K562 (cell line): ENCODE results near the gene DVL2. TPM values are rescaled to one million over a fixed set of nuclear protein-coding genes. Genes with fewer than 3 reads are reported as not detected.

Experiments
- ATAC-seq: fragments of 200-7000 bp; cut with Tn5 transposase; 3 replicates; pipeline ENCODE4 v1.9.1; 2020; ENCODE audit warnings: moderate library complexity
- BruUV-seq: library from RNA; stranded (reverse); fragments of 400-500 nt; replicated peaks from 2 replicates; lab custom pipeline; 2021; lab: Mats Ljungman, UMichigan
- CTCF ChIA-PET: fragments of 300-600 bp; formaldehyde crosslinking; extraction: SDS; loops from one replicate; lab custom pipeline; 2021; ENCODE audit warnings: low intra/inter-chr PET ratio; lab: Yijun Ruan, JAX
- POLR2A ChIA-PET: fragments of 300-600, 350-650 bp; sonication (Branson Sonifier 250); formaldehyde crosslinking; extraction: SDS; loops from one replicate; lab custom pipeline; 2021; ENCODE audit warnings: antibody characterized with exemption, inconsistent platforms; lab: Yijun Ruan, JAX
- DNase-seq, 4 experiments: peaks; one replicate each; pipeline versions ENCODE4 v3.0.0 to v3.0.0-alpha.2; 2011 to 2018; ENCODE audit warnings: low spot score in 3 of 4, mixed read lengths in 3 of 4; ENCODE audit errors: extremely low read depth in 1 of 4
- FAIRE-seq: peaks from 2 replicates; lab custom pipeline; 2011; peaks lifted over from hg19 to GRCh38; lab: Jason Lieb, UNC
- H2AFZ ChIP-seq: 2 replicates; pipeline ENCODE4 v1.6.0; 2011; ENCODE audit warnings: low read depth, low read length, control low read depth, inconsistent platforms
- H3K27ac ChIP-seq: fragments of 200-600 bp; 3 replicates; pipeline ENCODE4 v1.8.0; 2011; ENCODE audit warnings: low read depth, mild to moderate bottlenecking, control low read depth, inconsistent platforms, low read length, moderate library complexity, mixed read lengths; ENCODE audit errors: extremely low read depth
- H3K27me3 ChIP-seq, 2 experiments: fragments of 300-600 bp in 1 of 2; 2 replicates in 1 of 2; 3 replicates in 1 of 2; pipeline versions ENCODE4 v1.6.0 to v1.8.0; 2011; ENCODE audit warnings: inconsistent platforms in 2 of 2, low read length in 2 of 2, mild to moderate bottlenecking in 1 of 2, mixed read lengths in 1 of 2, moderate library complexity in 1 of 2; ENCODE audit not compliant: control insufficient read depth in 2 of 2, insufficient read depth in 2 of 2
- H3K36me3 ChIP-seq: fragments of 300-600 bp; 3 replicates; pipeline ENCODE4 v1.8.0; 2011; ENCODE audit warnings: mild to moderate bottlenecking, low read length, inconsistent platforms; ENCODE audit not compliant: control insufficient read depth, insufficient read depth
- H3K4me1 ChIP-seq, 2 experiments: fragments of 200-600 bp in 1 of 2; replicated peaks in 1 of 2; 2 replicates in 1 of 2; 3 replicates in 1 of 2; pipeline versions ENCODE4 v1.5.1 to v1.8.0; 2011; ENCODE audit warnings: inconsistent platforms in 2 of 2, low read length in 2 of 2, mild to moderate bottlenecking in 1 of 2, mixed read lengths in 1 of 2, moderate library complexity in 1 of 2; ENCODE audit not compliant: control insufficient read depth in 2 of 2, insufficient read depth in 2 of 2
- H3K4me2 ChIP-seq: 2 replicates; pipeline ENCODE4 v1.6.1; 2011; ENCODE audit warnings: low read length, control low read depth, inconsistent platforms, mixed read lengths; ENCODE audit not compliant: insufficient read depth
- H3K4me3 ChIP-seq: fragments of 200-600 bp; sonication (generic), shearing (Covaris generic); 2 replicates; pipeline ENCODE4 v1.5.1; 2016; ENCODE audit warnings: control low read depth, inconsistent platforms
- H3K79me2 ChIP-seq: fragments of 200-600 bp; 3 replicates; pipeline ENCODE4 v1.8.0; 2011; ENCODE audit warnings: low read length, inconsistent platforms; ENCODE audit not compliant: control insufficient read depth, insufficient read depth
- H3K9ac ChIP-seq, 2 experiments: 2 replicates each; pipeline versions ENCODE4 v1.6.0 to v1.6.1; 2011; ENCODE audit warnings: low read depth in 2 of 2, low read length in 2 of 2, control low read depth in 1 of 2, inconsistent platforms in 1 of 2, mild to moderate bottlenecking in 1 of 2, mixed read lengths in 1 of 2; ENCODE audit not compliant: insufficient read depth in 1 of 2
- H3K9me1 ChIP-seq: one replicate; pipeline ENCODE4 v1.6.0; 2011; ENCODE audit warnings: inconsistent platforms, mild to moderate bottlenecking, low read length, moderate library complexity; ENCODE audit not compliant: control insufficient read depth, insufficient read depth
- H3K9me3 ChIP-seq: replicated peaks from 2 replicates; pipeline ENCODE4 v1.5.1; 2011; ENCODE audit warnings: low read depth, low read length, inconsistent platforms; ENCODE audit not compliant: control insufficient read depth, insufficient read depth
- H4K20me1 ChIP-seq: replicated peaks from 2 replicates; pipeline ENCODE4 v1.6.1; 2011; ENCODE audit warnings: low read length, inconsistent platforms, mixed read lengths; ENCODE audit not compliant: control insufficient read depth, insufficient read depth
- ATF1 ChIP-seq, 2 experiments: fragments of 450-650 bp in 1 of 2; IDR thresholded peaks; 2 replicates each; pipeline ENCODE4 v1.6.1; 2016; ENCODE audit warnings: missing compliant biosample characterization in 1 of 2, missing genetic modification characterization in 1 of 2
- MCM5 ChIP-seq: fragments of 450-650 bp; IDR thresholded peaks from 2 replicates; pipeline ENCODE4 v1.6.1; 2016; ENCODE audit warnings: low read depth
- NCOA1 ChIP-seq: fragments of 450-650 bp; IDR thresholded peaks from 2 replicates; pipeline ENCODE4 v1.6.1; 2016; ENCODE audit warnings: low read depth
- POLR2G ChIP-seq: fragments of 200-400 bp; formaldehyde crosslinking; IDR thresholded peaks from 2 replicates; pipeline ENCODE4 v1.6.1; 2017; ENCODE audit warnings: low read depth, mild to moderate bottlenecking, antibody characterized with exemption, low read length, moderate library complexity
- SMARCE1 ChIP-seq: fragments of 450-650 bp; IDR thresholded peaks from 2 replicates; pipeline ENCODE4 v1.7.1; 2016; ENCODE audit warnings: mild to moderate bottlenecking
- U2AF1 ChIP-seq: fragments of 200-400 bp; formaldehyde crosslinking; optimal IDR thresholded peaks from 2 replicates; pipeline ENCODE3; 2017; ENCODE audit warnings: mild to moderate bottlenecking, low read depth, low read length, moderate library complexity
- ZBTB1 ChIP-seq: sonication (generic); formaldehyde crosslinking; IDR thresholded peaks from 2 replicates; pipeline ENCODE4 v1.8.1; 2023; ENCODE audit warnings: missing genetic modification reagents, low read depth, mild to moderate bottlenecking, borderline replicate concordance
- ZEB2 ChIP-seq: fragments of 450-650 bp; IDR thresholded peaks from 2 replicates; pipeline ENCODE4 v1.6.1; 2016
- WGBS: fragments of 100-300 bp; shearing (Covaris generic); methylation state at CpG from one replicate; pipeline ENCODE4 v1.1.6; 2016; ENCODE audit warnings: low coverage, mixed read lengths; ENCODE audit not compliant: insufficient coverage; ENCODE audit errors: missing lambda C conversion rate; 5-methylcytosine and 5-hydroxymethylcytosine counted together
- in situ Hi-C: fragments of 300-500 bp; cut with MboI; formaldehyde crosslinking; loops from 4 replicates; pipeline ENCODE4 v1.15.0; 2018; ENCODE audit warnings: inconsistent platforms, mixed read lengths
- intact Hi-C: fragments of 100-400 bp; cut with micrococcal nuclease; formaldehyde crosslinking; loops from 2 replicates; pipeline ENCODE4 v1.14.2; 2022
- polyA plus RNA-seq, 8 experiments: library from polyadenylated mRNA; depleted of rRNA in 4 of 8; stranded (reverse) in 5 of 8; unstranded in 3 of 8; fragments of >200 nt; fragmentation: Nextera tagmentation in 2 of 8; fragmentation: Illumina TruSeq in 1 of 8; extraction: Ambion mirVana in 2 of 8; extraction: Trizol in 1 of 8; gene quantifications; 2 replicates each; pipeline versions ENCODE4 v1.2.1 to v1.2.3, GENCODE V29; 2011 to 2014; ENCODE audit warnings: inconsistent platforms in 1 of 8, missing spikeins in 1 of 8
- total RNA-seq, 7 experiments: library from RNA; depleted of rRNA in 6 of 7; stranded (reverse); fragments of >200 nt in 6 of 7; fragmentation: Illumina TruSeq in 2 of 7; extraction: Trizol in 2 of 7; gene quantifications; 2 replicates each; pipeline versions ENCODE4 v1.2.1 to v1.2.3, GENCODE V29; 2011 to 2021; ENCODE audit warnings: low replicate concordance in 1 of 7
- TF ChIP-seq, protein P1 (sequence below): sonication (generic); formaldehyde crosslinking; IDR thresholded peaks from 2 replicates; pipeline ENCODE4 v1.8.0; 2022; ENCODE audit warnings: missing genetic modification reagents, mild to moderate bottlenecking, moderate library complexity, borderline replicate concordance
- TF ChIP-seq, protein P2 (sequence below): sonication (generic); formaldehyde crosslinking; IDR thresholded peaks from 2 replicates; pipeline ENCODE4 v1.8.1; 2023; ENCODE audit warnings: mild to moderate bottlenecking, missing genetic modification reagents, moderate library complexity
- TF ChIP-seq, protein P3 (sequence below): IDR thresholded peaks from 2 replicates; pipeline ENCODE4 v1.6.1; 2011; ENCODE audit not compliant: insufficient read length; ENCODE audit errors: extremely low read depth

DVL2 gene
- total and polyA plus RNA-seq, 9 of the 15 experiments (the other 6 are each of a cell fraction or from before 2014, with no cell fraction given) = 1.3 to 49.5 (median 24.3) TPM

GRCh38 chr17:7262192-7262934, 28.0 kb upstream of the DVL2 start, which contains the start of gene CLDN7:
TSS of gene CLDN7 (minus strand) at chr17:7262478. CDS start at chr17:7262043, 435 bp downstream.
- ATAC-seq (peak; percentile 10; the same call in 2 of the 3 replicates), DNase-seq (peak in 1 of 4 experiments; percentile 14), FAIRE-seq (no peak)
- TF ChIP-seq U2AF1 (no peak), POLR2G (peak; percentile 50), ATF1 (CRISPR knock-in tag; IDR thresholded peaks at IDR 0.05) (no peak), ATF1 (tag; IDR thresholded peaks at IDR 0.05) (no peak), NCOA1 (no peak), ZEB2 (peak; percentile 73), SMARCE1 (no peak), ZBTB1 (CRISPR knock-in tag) (0 out of 2 replicates have a peak, but pooled peaks have one; percentile 35), MCM5 (no peak)
- TF ChIP-seq, protein P1, sequence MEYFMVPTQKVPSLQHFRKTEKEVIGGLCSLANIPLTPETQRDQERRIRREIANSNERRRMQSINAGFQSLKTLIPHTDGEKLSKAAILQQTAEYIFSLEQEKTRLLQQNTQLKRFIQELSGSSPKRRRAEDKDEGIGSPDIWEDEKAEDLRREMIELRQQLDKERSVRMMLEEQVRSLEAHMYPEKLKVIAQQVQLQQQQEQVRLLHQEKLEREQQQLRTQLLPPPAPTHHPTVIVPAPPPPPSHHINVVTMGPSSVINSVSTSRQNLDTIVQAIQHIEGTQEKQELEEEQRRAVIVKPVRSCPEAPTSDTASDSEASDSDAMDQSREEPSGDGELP (CRISPR knock-in tag) = peak; percentile 10; the same call in 1 of the 2 replicates
- TF ChIP-seq, protein P2, sequence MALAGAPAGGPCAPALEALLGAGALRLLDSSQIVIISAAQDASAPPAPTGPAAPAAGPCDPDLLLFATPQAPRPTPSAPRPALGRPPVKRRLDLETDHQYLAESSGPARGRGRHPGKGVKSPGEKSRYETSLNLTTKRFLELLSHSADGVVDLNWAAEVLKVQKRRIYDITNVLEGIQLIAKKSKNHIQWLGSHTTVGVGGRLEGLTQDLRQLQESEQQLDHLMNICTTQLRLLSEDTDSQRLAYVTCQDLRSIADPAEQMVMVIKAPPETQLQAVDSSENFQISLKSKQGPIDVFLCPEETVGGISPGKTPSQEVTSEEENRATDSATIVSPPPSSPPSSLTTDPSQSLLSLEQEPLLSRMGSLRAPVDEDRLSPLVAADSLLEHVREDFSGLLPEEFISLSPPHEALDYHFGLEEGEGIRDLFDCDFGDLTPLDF (CRISPR knock-in tag) = no peak
- TF ChIP-seq, protein P3, sequence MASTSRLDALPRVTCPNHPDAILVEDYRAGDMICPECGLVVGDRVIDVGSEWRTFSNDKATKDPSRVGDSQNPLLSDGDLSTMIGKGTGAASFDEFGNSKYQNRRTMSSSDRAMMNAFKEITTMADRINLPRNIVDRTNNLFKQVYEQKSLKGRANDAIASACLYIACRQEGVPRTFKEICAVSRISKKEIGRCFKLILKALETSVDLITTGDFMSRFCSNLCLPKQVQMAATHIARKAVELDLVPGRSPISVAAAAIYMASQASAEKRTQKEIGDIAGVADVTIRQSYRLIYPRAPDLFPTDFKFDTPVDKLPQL = no peak
- Histone ChIP-seq H3K36me3 (peaks cover 28% of the 10 kb centered on the region; the same call in 2 of the 3 replicates), H3K4me2 (peak within 1 kb of the TSS; percentile 95), H3K9me3 (no peaks in the 10 kb centered on the region), H3K27me3 (no peaks in the 10 kb centered on the region), H3K9ac (peak within 1 kb of the TSS; percentile 63 to 89), H3K79me2 (no peaks in the 10 kb centered on the region), H3K4me3 (peak within 1 kb of the TSS; percentile 47), H3K4me1 (peaks cover 10 to 35% of the 10 kb centered on the region in 2 experiments; a peak in 4 of 5 replicates), H2AFZ (peak within 1 kb of the TSS; percentile 97), H3K27ac (peak within 1 kb of the TSS; percentile 70), H4K20me1 (no peaks in the 10 kb centered on the region), H3K9me1 (no peaks in the 10 kb centered on the region)
- intact Hi-C loops = no loop called here
- ChIA-PET CTCF (no interaction called here), POLR2A (no interaction called here)
- BruUV-seq = TSS peak; percentile 81
- in situ Hi-C loops = no loop called here
- 90% methylated on average over 10 of the region's 64 CpGs for WGBS
